ENCODE measurements around the gene EXTL1. TPM values are rescaled to one million over a fixed set of nuclear protein-coding genes. Genes with fewer than 3 reads are reported as not detected.

EXTL1 gene
- total RNA-seq, 1 donor from 2014 or later: 0.49 TPM

GRCh38 chr1:26010825-26011224 is 10.8 kb upstream of the EXTL1 start:
- no peak overlapping the region for H3K27ac ChIP-seq
- no peak for TF ChIP-seq CTCF (IDR thresholded peaks at IDR 0.05)
- peaks cover 3% of the 10 kb centered on the region for H3K4me1 ChIP-seq
- ATAC-seq (peak; percentile 90), DNase-seq (no peak)
- intact Hi-C loops (cut with DNase I): no loop called here
- no peaks in the 10 kb centered on the region for H3K36me3 ChIP-seq
- no peak overlapping the region for H3K4me3 ChIP-seq
- no peaks in the 10 kb centered on the region for H3K9me3 ChIP-seq
- no peaks in the 10 kb centered on the region for H3K27me3 ChIP-seq

- intact Hi-C loops (cut with DNase I): no loop called here
- Histone ChIP-seq H3K27me3 (no peaks in the 10 kb centered on the region), H3K36me3 (no peaks in the 10 kb centered on the region), H3K4me3 (no peak overlapping the region), H3K9me3 (no peaks in the 10 kb centered on the region), H3K4me1 (peaks cover 17% of the 10 kb centered on the region), H3K27ac (no peak overlapping the region)
- DNase-seq: no peak
- TF ChIP-seq CTCF (IDR thresholded peaks at IDR 0.05): no peak
- no peak for ATAC-seq
Measured at GRCh38 chr1:26012864-26013263, 8.7 kb upstream of the EXTL1 start.

- intact Hi-C loops (cut with DNase I): no loop called here
Measured at GRCh38 chr1:26014179-26014578, 7.4 kb upstream of the EXTL1 start.

GRCh38 chr1:26015358-26015757 is 6.2 kb upstream of the EXTL1 start:
- Histone ChIP-seq H3K4me3 (no peak overlapping the region), H3K36me3 (no peaks in the 10 kb centered on the region), H3K27me3 (no peaks in the 10 kb centered on the region), H3K27ac (peak overlapping the region; percentile 26), H3K4me1 (peaks cover 22% of the 10 kb centered on the region), H3K9me3 (no peaks in the 10 kb centered on the region)
- ATAC-seq: peak; percentile 63
- DNase-seq: peak; percentile 75
- no peak for TF ChIP-seq CTCF (IDR thresholded peaks at IDR 0.05)
- intact Hi-C loops (cut with DNase I): no loop called here

More at GRCh38 chr1:26014179-26014578, 7.4 kb upstream of the EXTL1 start:
- no peak for DNase-seq
- Histone ChIP-seq H3K4me1 (peaks cover 17% of the 10 kb centered on the region), H3K9me3 (no peaks in the 10 kb centered on the region), H3K27me3 (no peaks in the 10 kb centered on the region), H3K27ac (no peak overlapping the region), H3K36me3 (no peaks in the 10 kb centered on the region), H3K4me3 (no peak overlapping the region)
- no peak for ATAC-seq
- TF ChIP-seq CTCF (IDR thresholded peaks at IDR 0.05): no peak

GRCh38 chr1:26016258-26016952 is 5.2 kb upstream of the EXTL1 start:
- intact Hi-C loops (cut with DNase I): no loop called here
- no peak overlapping the region for H3K27ac ChIP-seq
- H3K27me3 ChIP-seq: no peaks in the 10 kb centered on the region
- no peaks in the 10 kb centered on the region for H3K36me3 ChIP-seq
- no peak overlapping the region for H3K4me3 ChIP-seq
- TF ChIP-seq CTCF (IDR thresholded peaks at IDR 0.05): no peak
- peaks cover 22% of the 10 kb centered on the region for H3K4me1 ChIP-seq
- H3K9me3 ChIP-seq: no peaks in the 10 kb centered on the region
- no peak for DNase-seq
- peak; percentile 5 for ATAC-seq

Measured in upper lobe of right lung (tissue), 1 donor.